KMS-11 (cell line): ENCODE data around the gene GH2.

Experiments
- H2AFZ ChIP-seq: fragments of 200-600 bp; sonication (generic); 2 replicates; pipeline ENCODE4 v1.6.1; 2016; ENCODE audit warnings: antibody characterized with exemption, mixed run types, low read depth
- H3K27ac ChIP-seq: fragments of 200-600 bp; sonication (generic); 2 replicates; pipeline ENCODE4 v1.6.1; 2016; ENCODE audit warnings: mild to moderate bottlenecking, mixed run types
- H3K27me3 ChIP-seq: fragments of 200-600 bp; sonication (generic); 2 replicates; pipeline ENCODE4 v1.6.1; 2017; ENCODE audit warnings: mild to moderate bottlenecking, low read depth, mixed run types, moderate library complexity; ENCODE audit not compliant: insufficient read depth
- H3K36me3 ChIP-seq: fragments of 200-600 bp; sonication (generic); 2 replicates; pipeline ENCODE4 v1.6.1; 2017; ENCODE audit warnings: mild to moderate bottlenecking, mixed run types; ENCODE audit not compliant: insufficient read depth
- H3K4me1 ChIP-seq: fragments of 200-600 bp; sonication (generic); 2 replicates; pipeline ENCODE4 v1.6.1; 2016; ENCODE audit warnings: mild to moderate bottlenecking, low read depth, mixed run types; ENCODE audit not compliant: poor library complexity, severe bottlenecking
- H3K4me2 ChIP-seq: fragments of 200-600 bp; sonication (generic); 2 replicates; pipeline ENCODE4 v1.7.0; 2016; ENCODE audit warnings: mild to moderate bottlenecking, mixed run types
- H3K4me3 ChIP-seq: fragments of 200-600 bp; sonication (generic); IDR thresholded peaks from 2 replicates; pipeline ENCODE4 v1.6.1; 2017; ENCODE audit warnings: low read depth, low read length, mixed read lengths; ENCODE audit not compliant: insufficient read depth
- H3K79me2 ChIP-seq: fragments of 200-600 bp; sonication (generic); 2 replicates; pipeline ENCODE4 v1.6.1; 2016; ENCODE audit warnings: low read depth, mixed run types; ENCODE audit not compliant: insufficient read depth
- H3K9ac ChIP-seq: fragments of 200-600 bp; sonication (generic); 2 replicates; pipeline ENCODE4 v1.6.1; 2016; ENCODE audit warnings: mild to moderate bottlenecking, mixed run types
- H4K20me1 ChIP-seq: fragments of 200-600 bp; sonication (generic); 2 replicates; pipeline ENCODE4 v1.6.1; 2016; ENCODE audit warnings: mild to moderate bottlenecking, mixed run types; ENCODE audit not compliant: insufficient read depth
- TF ChIP-seq, protein P1 (sequence below): fragments of 200-600 bp; sonication (generic); conservative IDR thresholded peaks from 2 replicates; pipeline ENCODE4 v1.6.1; 2017; ENCODE audit warnings: low read depth, mild to moderate bottlenecking, antibody characterized with exemption, low read length, moderate library complexity, mixed read lengths

GH2 gene

DNA sequence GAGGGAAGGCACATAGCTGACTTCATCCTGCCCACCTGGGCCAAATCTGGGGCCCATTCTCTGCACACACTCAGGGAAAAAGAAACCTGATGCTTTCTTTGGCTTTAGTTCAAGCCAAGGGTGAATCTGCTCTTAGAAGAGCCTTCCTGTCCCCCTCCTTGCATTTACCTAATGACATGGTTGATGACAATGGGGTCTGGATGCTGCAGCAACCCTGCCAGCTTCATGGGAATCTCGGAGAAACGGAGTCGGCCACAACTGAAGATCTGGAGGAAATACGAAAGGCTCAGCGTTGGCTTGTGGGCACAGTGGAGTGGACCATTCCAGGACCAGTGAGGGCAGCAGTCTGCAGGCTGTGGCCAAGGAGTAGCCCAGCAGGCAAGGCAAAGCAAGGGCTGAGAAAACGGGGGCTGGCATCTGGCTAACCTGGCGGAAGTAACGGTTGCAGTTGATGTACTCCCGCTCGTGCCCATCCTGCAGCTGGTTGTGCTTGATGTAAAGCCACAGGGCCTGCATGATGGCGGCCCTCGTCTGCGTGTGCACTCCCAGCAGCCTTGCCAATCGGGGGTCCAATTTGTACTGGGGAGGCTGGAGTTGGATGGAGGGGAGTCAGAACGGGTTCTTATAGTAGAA, 47.9 kb downstream of the GH2 start:
- H3K27ac ChIP-seq = no peak overlapping the region
- H3K27me3 ChIP-seq = no peaks in the 10 kb centered on the region
- H3K4me1 ChIP-seq = peaks cover 12% of the 10 kb centered on the region
- TF ChIP-seq, protein P1, sequence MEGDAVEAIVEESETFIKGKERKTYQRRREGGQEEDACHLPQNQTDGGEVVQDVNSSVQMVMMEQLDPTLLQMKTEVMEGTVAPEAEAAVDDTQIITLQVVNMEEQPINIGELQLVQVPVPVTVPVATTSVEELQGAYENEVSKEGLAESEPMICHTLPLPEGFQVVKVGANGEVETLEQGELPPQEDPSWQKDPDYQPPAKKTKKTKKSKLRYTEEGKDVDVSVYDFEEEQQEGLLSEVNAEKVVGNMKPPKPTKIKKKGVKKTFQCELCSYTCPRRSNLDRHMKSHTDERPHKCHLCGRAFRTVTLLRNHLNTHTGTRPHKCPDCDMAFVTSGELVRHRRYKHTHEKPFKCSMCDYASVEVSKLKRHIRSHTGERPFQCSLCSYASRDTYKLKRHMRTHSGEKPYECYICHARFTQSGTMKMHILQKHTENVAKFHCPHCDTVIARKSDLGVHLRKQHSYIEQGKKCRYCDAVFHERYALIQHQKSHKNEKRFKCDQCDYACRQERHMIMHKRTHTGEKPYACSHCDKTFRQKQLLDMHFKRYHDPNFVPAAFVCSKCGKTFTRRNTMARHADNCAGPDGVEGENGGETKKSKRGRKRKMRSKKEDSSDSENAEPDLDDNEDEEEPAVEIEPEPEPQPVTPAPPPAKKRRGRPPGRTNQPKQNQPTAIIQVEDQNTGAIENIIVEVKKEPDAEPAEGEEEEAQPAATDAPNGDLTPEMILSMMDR = no peak
- no peak overlapping the region for H3K4me2 ChIP-seq
- H2AFZ ChIP-seq = no peak overlapping the region
- no peak overlapping the region for H3K4me3 ChIP-seq
- H3K79me2 ChIP-seq = peaks cover 41% of the 10 kb centered on the region
- H3K9ac ChIP-seq = no peak overlapping the region
- peaks cover 29% of the 10 kb centered on the region; the same call in 1 of the 2 replicates for H3K36me3 ChIP-seq
- no peaks in the 10 kb centered on the region for H4K20me1 ChIP-seq

DNA sequence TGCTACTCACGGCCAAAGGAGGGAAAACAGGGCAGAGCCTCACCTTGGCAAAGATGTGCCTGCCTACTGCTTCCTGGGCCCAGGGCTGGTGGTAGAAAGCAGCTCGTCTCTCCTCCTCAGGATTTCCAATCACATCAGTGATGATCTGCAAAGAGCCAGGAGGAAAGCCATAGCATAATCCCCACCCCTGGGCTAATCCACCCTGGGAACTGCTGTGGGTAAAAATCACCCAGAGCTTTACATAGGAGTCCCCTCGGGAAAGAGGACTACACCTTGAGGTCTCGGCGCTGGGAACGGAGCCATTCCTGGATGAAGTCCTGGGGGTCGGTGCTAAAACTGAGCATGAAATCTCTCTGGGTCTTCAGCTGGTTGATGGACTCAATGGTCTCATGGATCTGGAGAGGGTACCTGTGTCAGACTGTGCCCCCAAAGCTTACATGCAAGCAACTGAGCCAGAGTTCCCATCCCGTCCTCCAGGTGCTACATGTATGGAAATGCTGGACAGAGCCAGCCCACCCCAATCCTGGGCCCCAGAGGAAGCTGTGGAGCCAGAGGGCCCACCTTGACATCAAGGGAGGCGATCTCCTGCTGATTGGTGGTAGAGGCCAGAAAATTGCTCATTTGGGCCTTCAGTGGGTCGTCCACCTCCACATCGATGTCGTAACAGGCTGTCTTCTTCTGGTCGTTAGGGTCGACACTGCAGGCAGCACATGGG, 48.6 kb downstream of the GH2 start:
- H3K27ac ChIP-seq = no peak overlapping the region
- H3K4me2 ChIP-seq = no peak overlapping the region
- H3K36me3 ChIP-seq = peaks cover 30% of the 10 kb centered on the region; the same call in 1 of the 2 replicates
- H2AFZ ChIP-seq = no peak overlapping the region
- no peak overlapping the region for H3K9ac ChIP-seq
- no peak overlapping the region for H3K4me3 ChIP-seq
- no peaks in the 10 kb centered on the region for H3K27me3 ChIP-seq
- TF ChIP-seq, protein P1 = no peak
- no peaks in the 10 kb centered on the region for H4K20me1 ChIP-seq
- H3K4me1 ChIP-seq = peaks cover 16% of the 10 kb centered on the region
- H3K79me2 ChIP-seq = peaks cover 41% of the 10 kb centered on the region

- peaks cover 43% of the 10 kb centered on the region for H3K79me2 ChIP-seq
- no peak overlapping the region for H3K9ac ChIP-seq
- H3K36me3 ChIP-seq = peaks cover 30% of the 10 kb centered on the region; the same call in 1 of the 2 replicates
- no peak overlapping the region for H3K4me3 ChIP-seq
- TF ChIP-seq, protein P1 = no peak; the same call in 1 of the 2 replicates
- H2AFZ ChIP-seq = no peak overlapping the region
- no peaks in the 10 kb centered on the region for H3K27me3 ChIP-seq
- peaks cover 17% of the 10 kb centered on the region for H3K4me1 ChIP-seq
- no peaks in the 10 kb centered on the region for H4K20me1 ChIP-seq
- H3K4me2 ChIP-seq = no peak overlapping the region
- H3K27ac ChIP-seq = no peak overlapping the region
Measured at GRCh38 chr17:63832455-63832854, 49.3 kb downstream of the GH2 start.

DNA sequence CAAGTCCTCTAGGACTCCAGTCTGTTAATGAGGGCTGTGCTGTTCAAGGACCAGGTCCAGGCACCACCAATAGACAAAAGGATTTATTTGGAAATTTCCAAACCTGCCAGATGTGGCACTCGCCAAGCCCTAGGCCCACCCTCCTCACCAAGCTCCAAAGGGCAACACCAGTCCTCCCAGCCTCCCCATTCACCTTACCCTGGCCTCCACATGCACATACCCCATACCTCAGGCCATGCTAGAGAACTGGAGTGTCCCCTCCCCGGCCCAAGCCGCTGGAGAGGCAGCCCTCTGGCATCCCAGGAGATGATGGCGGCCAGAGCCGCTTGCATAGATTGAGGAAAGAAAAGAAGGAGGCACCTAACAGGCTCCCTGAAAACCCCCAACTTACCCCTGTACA, 49.7 kb downstream of the GH2 start:
- H3K9ac ChIP-seq = no peak overlapping the region
- peaks cover 17% of the 10 kb centered on the region for H3K4me1 ChIP-seq
- TF ChIP-seq, protein P1 = no peak

More for the DNA sequence above, 49.7 kb downstream of the GH2 start:
- Histone ChIP-seq H3K4me3 (no peak overlapping the region), H3K36me3 (peaks cover 30% of the 10 kb centered on the region; the same call in 1 of the 2 replicates), H3K4me2 (no peak overlapping the region), H2AFZ (no peak overlapping the region), H3K27ac (no peak overlapping the region), H3K27me3 (no peaks in the 10 kb centered on the region), H3K79me2 (peaks cover 38% of the 10 kb centered on the region), H4K20me1 (no peaks in the 10 kb centered on the region)
